GM12878 (cell line): ENCODE results near the gene VSIG10L.

Experiments used
- CHD1 ChIP-seq: IDR thresholded peaks from 2 replicates; pipeline ENCODE4 v1.6.1; 2012; ENCODE audit warnings: low read depth, low read length, improper control_type of control experiment
- JUNB ChIP-seq: IDR thresholded peaks from 2 replicates; pipeline ENCODE4 v1.6.1; 2016; ENCODE audit warnings: antibody characterized with exemption, mild to moderate bottlenecking
- POLR2A ChIP-seq: IDR thresholded peaks from 2 replicates; pipeline ENCODE4 v1.6.1; 2011; ENCODE audit warnings: low read depth, mild to moderate bottlenecking, low read length
- POLR2AphosphoS5 ChIP-seq: IDR thresholded peaks from 2 replicates; pipeline ENCODE4 v1.6.1; 2011; ENCODE audit warnings: mild to moderate bottlenecking, low read length, inconsistent platforms
- SUZ12 ChIP-seq: fragments of 200-600 bp; sonication (generic); IDR thresholded peaks from one replicate; pipeline ENCODE4 v1.6.1; 2018; ENCODE audit warnings: antibody characterized with exemption, mild to moderate bottlenecking; ENCODE audit not compliant: unreplicated experiment
- TAF1 ChIP-seq: IDR thresholded peaks from 2 replicates; pipeline ENCODE4 v1.6.1; 2011; ENCODE audit warnings: mild to moderate bottlenecking, low read depth, low read length, borderline replicate concordance
- TCF7 ChIP-seq: IDR thresholded peaks from 2 replicates; pipeline ENCODE4 v1.6.1; 2014; ENCODE audit warnings: antibody characterized with exemption, borderline replicate concordance
- TF ChIP-seq, protein P1 (sequence below), 3 experiments: IDR thresholded peaks in 2 of 3; conservative IDR thresholded peaks in 1 of 3; 2 replicates each; pipeline ENCODE4 v1.5.1; 2011; ENCODE audit warnings: low read depth in 3 of 3, low read length in 3 of 3, mild to moderate bottlenecking in 3 of 3, control low read depth in 2 of 3, moderate library complexity in 2 of 3, inconsistent platforms in 1 of 3, mixed read lengths in 1 of 3; ENCODE audit not compliant: control insufficient read depth in 2 of 3, insufficient read depth in 1 of 3; ENCODE audit errors: extremely low read depth in 1 of 3
- TF ChIP-seq, protein P2 (sequence below): IDR thresholded peaks from 2 replicates; pipeline ENCODE4 v1.6.1; 2012; ENCODE audit warnings: low read depth, low read length, improper control_type of control experiment
- TF ChIP-seq, protein P3 (sequence below): IDR thresholded peaks from 2 replicates; pipeline ENCODE4 v1.6.1; 2011; ENCODE audit warnings: low read depth, mild to moderate bottlenecking, low read length, moderate library complexity, borderline replicate concordance; ENCODE audit errors: extremely low read depth

GRCh38 chr19:51330366-51330765 lies 11.6 kb downstream of the VSIG10L start:
- TF ChIP-seq, protein P1, sequence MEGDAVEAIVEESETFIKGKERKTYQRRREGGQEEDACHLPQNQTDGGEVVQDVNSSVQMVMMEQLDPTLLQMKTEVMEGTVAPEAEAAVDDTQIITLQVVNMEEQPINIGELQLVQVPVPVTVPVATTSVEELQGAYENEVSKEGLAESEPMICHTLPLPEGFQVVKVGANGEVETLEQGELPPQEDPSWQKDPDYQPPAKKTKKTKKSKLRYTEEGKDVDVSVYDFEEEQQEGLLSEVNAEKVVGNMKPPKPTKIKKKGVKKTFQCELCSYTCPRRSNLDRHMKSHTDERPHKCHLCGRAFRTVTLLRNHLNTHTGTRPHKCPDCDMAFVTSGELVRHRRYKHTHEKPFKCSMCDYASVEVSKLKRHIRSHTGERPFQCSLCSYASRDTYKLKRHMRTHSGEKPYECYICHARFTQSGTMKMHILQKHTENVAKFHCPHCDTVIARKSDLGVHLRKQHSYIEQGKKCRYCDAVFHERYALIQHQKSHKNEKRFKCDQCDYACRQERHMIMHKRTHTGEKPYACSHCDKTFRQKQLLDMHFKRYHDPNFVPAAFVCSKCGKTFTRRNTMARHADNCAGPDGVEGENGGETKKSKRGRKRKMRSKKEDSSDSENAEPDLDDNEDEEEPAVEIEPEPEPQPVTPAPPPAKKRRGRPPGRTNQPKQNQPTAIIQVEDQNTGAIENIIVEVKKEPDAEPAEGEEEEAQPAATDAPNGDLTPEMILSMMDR (IDR thresholded peaks at IDR 0.05 in 2 of 3, conservative IDR thresholded peaks at IDR 0.05 in 1 of 3; ENCODE audit: control insufficient read depth in 2 of 3, extremely low read depth in 1 of 3, insufficient read depth in 1 of 3, low read depth in 3 of 3, low read length in 3 of 3): no peak
- TF ChIP-seq, protein P2, sequence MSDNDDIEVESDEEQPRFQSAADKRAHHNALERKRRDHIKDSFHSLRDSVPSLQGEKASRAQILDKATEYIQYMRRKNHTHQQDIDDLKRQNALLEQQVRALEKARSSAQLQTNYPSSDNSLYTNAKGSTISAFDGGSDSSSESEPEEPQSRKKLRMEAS: no peak
- TF ChIP-seq POLR2A (no peak), TCF7 (no peak), CHD1 (no peak), POLR2AphosphoS5 (no peak), JUNB (no peak), SUZ12 (no peak), TAF1 (no peak)
- TF ChIP-seq, protein P3, sequence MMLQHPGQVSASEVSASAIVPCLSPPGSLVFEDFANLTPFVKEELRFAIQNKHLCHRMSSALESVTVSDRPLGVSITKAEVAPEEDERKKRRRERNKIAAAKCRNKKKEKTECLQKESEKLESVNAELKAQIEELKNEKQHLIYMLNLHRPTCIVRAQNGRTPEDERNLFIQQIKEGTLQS: no peak
